Measurements from ENCODE around the gene PLEKHA7. TPM values are rescaled to one million over a fixed set of nuclear protein-coding genes. Genes with fewer than 3 reads are reported as not detected.

PLEKHA7 gene
- total and polyA plus RNA-seq, 2 of the 8 experiments (the other 6 are each of a cell fraction or from before 2014, with no cell fraction given), result 11.4 to 25.6 TPM

GRCh38 chr11:16895306-16895705, 118.9 kb downstream of the PLEKHA7 start:
- 88% methylated on average over 3 of the region's 3 CpGs; no CpG with 5 or more reads in 1 of the 2 experiments for WGBS, 2 experiments (ENCODE audit: extremely low coverage in 1 of 2, insufficient coverage in 1 of 2, insufficient read length in 1 of 2, insufficient replicate concordance in 2 of 2, low coverage in 1 of 2, low lambda C conversion rate in 2 of 2, missing lambda C conversion rate in 1 of 2)
- DNase-seq (ENCODE audit: low read depth in 1 of 2, low spot score in 2 of 2) (no peak), FAIRE-seq (no peak)
- Histone ChIP-seq H3K4me2 (ENCODE audit: insufficient read depth in 1 of 2, low read depth in 2 of 2, low read length in 2 of 2) (no peak overlapping the region), H3K23ac (ENCODE audit: insufficient read length) (no peak overlapping the region), H3K9ac (replicated peaks in 1 of 4; ENCODE audit: extremely low read depth in 1 of 4, low read depth in 3 of 4, low read length in 3 of 4) (no peak overlapping the region), H2BK5ac (ENCODE audit: low read depth, low read length) (no peak overlapping the region), H2AK5ac (ENCODE audit: low read depth, low read length) (no peak overlapping the region), H3K79me1 (ENCODE audit: low read depth, low read length) (no peaks in the 10 kb centered on the region; the same call in 1 of the 2 replicates), H4K8ac (ENCODE audit: extremely low read depth, insufficient read depth, low read length) (no peak overlapping the region), H2AFZ (ENCODE audit: low read length) (no peak overlapping the region), H4K20me1 (replicated peaks in 1 of 2; ENCODE audit: control insufficient read depth in 1 of 2, insufficient read depth in 2 of 2, low read length in 2 of 2) (peaks cover 0 to 2% of the 10 kb centered on the region in 2 experiments), H3K56ac (replicated peaks; ENCODE audit: insufficient read length, low read depth, low read length) (no peak overlapping the region), H3K36me3 (ENCODE audit: control insufficient read depth in 2 of 4, insufficient read depth in 4 of 4, low read length in 3 of 4) (no peaks in the 10 kb centered on the region), H3K4me1 (replicated peaks in 1 of 4; ENCODE audit: control insufficient read depth in 3 of 4, insufficient read depth in 4 of 4, low read length in 3 of 4) (peaks cover 8 to 35% (median 27%) of the 10 kb centered on the region in 4 experiments; a peak in 6 of 7 replicates), H2BK20ac (ENCODE audit: low read length) (no peak overlapping the region), H4K5ac (ENCODE audit: insufficient read length, low read depth, low read length) (no peak overlapping the region), H2BK12ac (ENCODE audit: low read depth, low read length) (no peak overlapping the region), H3K27me3 (replicated peaks in 1 of 4; ENCODE audit: control insufficient read depth in 3 of 4, extremely low read depth in 1 of 4, insufficient read depth in 3 of 4, low read length in 3 of 4) (no peaks in the 10 kb centered on the region; a peak in 1 of 7 replicates), H3K79me2 (ENCODE audit: control insufficient read depth in 1 of 2, insufficient read depth in 2 of 2, low read length in 2 of 2) (peaks cover 0 to 14% of the 10 kb centered on the region in 2 experiments; a peak in 2 of 4 replicates), H2BK15ac (ENCODE audit: low read length) (no peak overlapping the region), H3K14ac (ENCODE audit: insufficient read length) (no peak overlapping the region), H4K91ac (replicated peaks; ENCODE audit: insufficient read length, low read length) (no peak overlapping the region), H3K4ac (replicated peaks; ENCODE audit: insufficient read length, low read depth, low read length) (no peak overlapping the region), H3K9me3 (ENCODE audit: insufficient read depth in 2 of 2, low read depth in 1 of 2, low read length in 1 of 2) (no peaks in the 10 kb centered on the region; a peak in 1 of 4 replicates), H3K23me2 (ENCODE audit: low read depth, low read length) (no peaks in the 10 kb centered on the region; the same call in 1 of the 2 replicates), H3K27ac (ENCODE audit: low read depth, low read length) (no peak overlapping the region), H3K4me3 (ENCODE audit: extremely low read depth in 1 of 4, insufficient read depth in 2 of 4, low read depth in 3 of 4, low read length in 4 of 4) (no peak overlapping the region), H2BK120ac (replicated peaks; ENCODE audit: low read depth, low read length) (no peak overlapping the region), H3K18ac (ENCODE audit: extremely low read depth, low read length) (no peak overlapping the region)
- POLR2A ChIA-PET (ENCODE audit: partially characterized antibody), result interaction anchor here (1.0 kb wide), 2 partner anchors 14 to 16 kb away, joined by 3 read pairs; no protein-coding TSS in a partner anchor
- CTCF ChIA-PET (ENCODE audit: partially characterized antibody), result interaction anchor here (1.0 to 1.5 kb wide), 5 partner anchors 10 to 120 kb away, joined by 3 to 6 read pairs (median 3); no protein-coding TSS in a partner anchor
- TF ChIP-seq KDM1A (IDR thresholded peaks at IDR 0.05; ENCODE audit: borderline replicate concordance, low read length) (no peak), SAP30 (IDR thresholded peaks at IDR 0.05; ENCODE audit: insufficient read depth, insufficient replicate concordance, low read length) (no peak), EZH2 (IDR thresholded peaks at IDR 0.05; ENCODE audit: low read depth, low read length, severe bottlenecking) (no peak), FOSL1 (IDR thresholded peaks at IDR 0.05; ENCODE audit: insufficient read depth, low read depth, low read length) (no peak), TAF1 (IDR thresholded peaks at IDR 0.05; ENCODE audit: low read depth, low read length) (no peak), CBX5 (IDR thresholded peaks at IDR 0.05; ENCODE audit: low read depth, low read length) (no peak)
